Renal cortical epithelial cell (primary cell): ENCODE measurements around the gene PHLDA1. TPM values are rescaled to one million over a fixed set of nuclear protein-coding genes. Genes with fewer than 3 reads are reported as not detected.
"Not testable (repeated sequence)": the region's sequence is repeated elsewhere in the genome, so short reads cannot be mapped to it uniquely, and the experiment has no call there.

ENCODE experiments used
- DNase-seq: peaks from one replicate; pipeline ENCODE4 v3.0.0-alpha.2; 2011; ENCODE audit warnings: low read depth
- total RNA-seq: library from RNA; depleted of rRNA; stranded (reverse); fragments of >200 nt; gene quantifications from 2 replicates; pipeline ENCODE4 v1.2.3, GENCODE V29; 2014

Gene PHLDA1
- total RNA-seq, 1 donor from 2014 or later, result 68.7 TPM

DNA sequence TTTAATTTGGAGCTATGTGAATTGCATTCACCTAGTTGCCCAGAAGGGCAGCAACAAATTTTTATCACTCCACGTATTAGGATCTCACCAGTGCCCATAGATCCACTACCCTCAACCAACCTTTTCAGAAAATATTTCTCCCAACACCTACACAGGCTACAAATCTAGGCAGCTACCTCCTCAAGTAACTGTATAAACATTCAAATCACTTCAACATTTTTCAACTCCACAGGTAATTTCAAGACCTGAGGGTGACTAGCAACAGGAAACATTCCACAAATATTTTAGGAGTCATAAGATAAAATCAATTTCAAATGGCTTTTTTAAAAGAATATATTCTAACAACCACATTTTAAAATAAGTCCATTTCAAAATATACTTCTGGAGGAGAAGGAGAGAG is 12.9 kb downstream of the PHLDA1 start:
- DNase-seq, result peak; percentile 67

DNA sequence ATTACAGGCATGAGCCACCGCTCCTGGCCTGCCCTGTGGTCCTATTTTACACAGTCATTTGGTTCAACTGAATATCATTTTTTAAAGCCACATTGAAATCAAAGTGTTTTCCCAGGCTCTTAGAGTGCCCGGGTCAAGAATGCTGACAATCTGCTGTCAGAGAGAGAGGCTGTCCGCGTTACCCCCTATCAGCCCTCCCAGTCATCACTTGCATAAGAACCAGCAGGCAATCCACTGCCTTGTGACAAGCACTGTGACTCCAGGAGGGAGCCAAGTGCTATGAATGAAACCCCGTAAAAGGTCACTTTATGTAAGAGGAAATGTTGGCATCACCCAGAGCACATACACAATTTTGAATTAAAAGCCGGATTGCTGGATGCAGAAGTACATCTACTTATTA is 13.5 kb downstream of the PHLDA1 start:
- peak; percentile 88 for DNase-seq

DNA sequence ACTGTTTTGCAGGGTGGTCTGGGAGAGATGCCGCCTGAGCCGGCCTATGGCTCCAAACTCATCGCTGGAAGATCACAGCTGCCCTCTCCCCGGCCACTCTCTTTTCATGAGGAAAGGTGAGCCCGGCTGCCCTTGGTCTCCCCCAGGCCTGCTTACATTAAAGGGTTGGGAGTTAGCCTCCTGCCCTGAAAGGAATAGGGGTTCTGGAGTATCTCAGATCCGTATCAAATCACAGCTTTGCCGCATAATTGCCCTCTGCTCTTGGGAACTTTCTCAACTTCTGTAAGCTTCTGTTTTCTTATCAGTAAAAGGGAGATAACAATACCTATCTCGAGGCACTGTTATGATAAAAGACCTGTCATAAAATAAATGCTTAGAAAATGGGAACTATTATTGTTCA is 17.6 kb downstream of the PHLDA1 start:
- DNase-seq, result no peak

DNA sequence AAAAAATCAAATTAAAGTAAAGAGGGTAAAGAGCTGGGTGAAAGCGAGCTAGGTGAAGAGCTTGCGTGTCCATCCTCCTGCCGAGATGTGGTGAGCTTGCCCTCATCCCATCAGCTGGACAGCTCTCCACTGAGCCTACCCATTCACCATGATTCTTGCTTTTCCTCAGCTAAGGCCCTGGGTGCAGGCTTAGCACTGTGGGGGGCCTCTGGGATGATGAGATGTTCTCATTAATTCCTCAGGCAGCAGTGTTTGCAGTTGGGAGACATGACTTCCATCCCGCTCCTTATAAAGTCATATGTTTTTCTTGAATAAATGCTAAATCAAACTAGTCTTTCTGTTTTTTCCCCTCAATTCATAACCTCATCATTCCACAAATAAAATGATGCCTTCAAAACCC is 18.0 kb downstream of the PHLDA1 start:
- DNase-seq, result no peak

DNA sequence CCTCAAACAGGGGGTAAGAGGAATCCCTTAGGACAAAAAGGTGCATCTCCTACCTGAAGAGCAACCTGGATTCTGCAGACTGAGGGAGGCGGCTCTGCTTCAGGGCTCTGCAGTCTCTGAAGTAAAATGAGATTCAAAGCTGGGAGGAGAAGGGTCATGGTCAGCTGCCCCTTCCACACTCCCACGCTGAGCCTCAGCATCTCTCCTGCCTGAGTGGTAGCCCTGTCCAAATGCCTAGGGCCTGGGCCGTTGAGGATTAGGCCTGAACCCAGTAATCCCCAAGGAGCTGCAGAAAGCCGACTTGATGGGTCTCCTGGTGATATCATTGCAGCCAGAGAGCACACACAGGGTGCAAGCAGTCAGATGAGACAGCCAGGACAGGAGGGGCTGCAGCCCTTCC is 18.9 kb downstream of the PHLDA1 start:
- DNase-seq, result no peak

DNA sequence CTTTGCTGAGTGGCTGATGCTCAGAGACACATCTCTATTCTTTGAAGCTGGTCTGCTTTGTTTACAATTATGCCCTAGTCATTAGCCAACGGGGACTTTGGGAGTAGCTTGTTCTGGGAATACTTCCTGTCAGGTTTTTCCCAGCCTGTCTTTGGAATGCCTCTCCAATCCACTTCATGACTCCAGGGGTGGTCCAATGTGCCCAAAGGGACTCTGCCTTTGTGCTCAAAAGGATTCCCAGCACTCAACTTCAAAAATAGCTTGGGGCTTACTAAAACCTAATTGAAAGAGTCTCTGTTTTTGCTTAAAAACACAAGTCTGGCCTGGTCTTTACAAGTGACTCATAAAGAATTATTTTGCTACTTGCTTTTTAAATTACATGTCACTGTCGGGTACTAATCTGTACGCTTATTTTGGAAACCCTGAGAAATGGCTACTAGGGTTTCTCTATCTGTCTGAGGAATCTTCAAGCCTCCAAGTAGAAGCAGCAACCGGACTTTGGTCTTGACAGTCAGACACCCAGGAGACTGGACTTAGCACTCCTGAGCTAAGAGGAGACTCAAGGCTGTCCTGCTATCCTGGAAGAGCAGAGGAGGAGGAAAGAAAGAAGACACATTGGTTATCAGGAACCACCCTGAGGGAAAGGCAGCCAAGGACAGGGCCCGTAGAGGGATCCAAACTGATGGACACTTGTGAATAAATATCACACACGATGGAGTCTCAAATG is 20.7 kb downstream of the PHLDA1 start:
- DNase-seq, result no peak

DNA sequence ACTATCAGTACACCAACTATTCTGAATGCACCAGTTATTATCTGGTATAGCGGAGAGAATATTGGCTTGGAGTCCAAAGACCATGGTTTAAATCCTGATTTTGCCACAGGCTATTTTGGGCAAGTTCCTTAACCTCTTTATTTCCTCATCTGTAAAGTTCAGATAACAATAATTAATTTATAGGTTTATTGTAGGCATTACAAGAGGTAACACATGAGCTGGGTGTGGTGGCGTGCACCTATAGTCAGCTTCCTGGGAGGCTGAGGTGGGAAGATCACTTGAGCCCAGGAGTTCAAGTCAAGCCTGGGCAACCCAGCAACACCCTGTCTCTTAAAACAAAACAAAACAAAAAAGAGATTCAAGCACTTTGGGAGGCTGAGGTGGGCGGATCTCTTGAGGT is 23.1 kb downstream of the PHLDA1 start:
- DNase-seq, result no peak

DNA sequence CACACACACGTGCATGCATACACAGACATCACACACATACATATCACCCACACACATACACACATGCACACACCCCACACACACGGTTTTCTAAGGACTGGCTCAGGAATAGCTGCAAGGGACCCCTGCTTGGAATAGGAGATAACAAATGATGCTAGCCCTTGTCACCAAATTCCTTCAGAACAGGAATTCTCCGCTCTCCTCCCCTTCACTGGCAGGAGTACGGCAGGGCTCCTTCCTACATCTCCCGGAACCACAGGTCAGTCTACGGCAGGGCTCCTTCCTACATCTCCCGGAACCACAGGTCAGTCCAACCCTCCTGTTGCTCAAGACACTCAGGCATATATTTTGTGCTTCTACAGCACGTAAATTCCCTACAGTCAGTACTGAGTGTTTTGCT is 23.9 kb downstream of the PHLDA1 start:
- DNase-seq, result no peak

DNA sequence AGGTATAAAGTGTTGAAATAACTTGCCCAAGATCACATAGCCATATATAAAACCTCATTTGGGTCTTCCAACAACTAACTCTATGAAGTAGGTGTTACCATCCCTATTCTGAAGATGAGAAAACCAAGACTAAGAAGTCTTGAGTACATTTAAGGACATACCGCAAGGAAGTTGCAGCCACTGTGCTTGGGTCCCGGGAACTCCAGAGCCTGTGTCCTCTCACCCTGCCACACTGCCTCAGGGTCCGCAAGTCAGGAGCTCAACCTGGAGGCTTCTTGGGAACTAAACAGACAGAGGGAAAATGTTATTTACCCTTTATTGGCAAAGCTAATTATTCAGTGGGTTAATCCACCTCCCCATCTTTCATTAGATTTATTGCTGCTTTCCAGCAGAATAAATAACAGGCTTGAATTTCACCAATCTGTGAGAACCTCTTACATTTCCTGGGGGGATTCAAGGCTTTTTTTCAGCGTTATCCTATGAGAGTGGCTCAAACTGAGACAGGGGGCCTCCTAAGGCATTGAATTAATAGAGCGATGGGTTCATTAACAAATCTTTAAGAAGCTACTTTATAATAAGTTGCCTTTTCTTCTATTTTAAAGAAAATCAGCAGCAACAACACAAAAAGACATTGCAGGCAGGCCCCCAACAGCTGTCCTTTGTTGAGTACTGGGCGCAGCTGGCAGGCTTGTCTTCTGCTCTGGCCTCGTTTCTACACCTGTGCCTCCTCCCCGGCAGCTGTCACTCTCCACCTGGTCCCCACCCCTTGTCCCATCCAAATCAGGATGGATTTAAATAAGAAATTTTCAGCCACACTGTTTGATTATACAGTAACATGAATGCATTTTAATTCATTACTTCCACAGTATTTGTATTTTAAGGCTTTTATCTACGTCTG is 25.3 kb downstream of the PHLDA1 start:
- DNase-seq, result no peak

DNA sequence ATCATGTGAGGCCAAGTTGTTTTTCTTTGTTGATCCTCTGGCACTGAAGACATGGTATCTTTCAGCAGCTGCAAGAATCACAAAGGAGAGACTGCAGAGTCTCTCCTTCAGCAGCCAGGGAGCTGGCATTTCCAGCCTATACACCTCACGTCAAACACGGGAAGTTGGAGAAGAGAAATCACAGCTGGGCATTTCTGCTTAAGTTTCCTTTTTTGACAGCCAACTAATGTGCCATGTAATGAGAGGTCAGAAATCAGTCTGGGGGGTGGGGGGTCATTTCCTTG is 28.3 kb downstream of the PHLDA1 start:
- no peak for DNase-seq

DNA sequence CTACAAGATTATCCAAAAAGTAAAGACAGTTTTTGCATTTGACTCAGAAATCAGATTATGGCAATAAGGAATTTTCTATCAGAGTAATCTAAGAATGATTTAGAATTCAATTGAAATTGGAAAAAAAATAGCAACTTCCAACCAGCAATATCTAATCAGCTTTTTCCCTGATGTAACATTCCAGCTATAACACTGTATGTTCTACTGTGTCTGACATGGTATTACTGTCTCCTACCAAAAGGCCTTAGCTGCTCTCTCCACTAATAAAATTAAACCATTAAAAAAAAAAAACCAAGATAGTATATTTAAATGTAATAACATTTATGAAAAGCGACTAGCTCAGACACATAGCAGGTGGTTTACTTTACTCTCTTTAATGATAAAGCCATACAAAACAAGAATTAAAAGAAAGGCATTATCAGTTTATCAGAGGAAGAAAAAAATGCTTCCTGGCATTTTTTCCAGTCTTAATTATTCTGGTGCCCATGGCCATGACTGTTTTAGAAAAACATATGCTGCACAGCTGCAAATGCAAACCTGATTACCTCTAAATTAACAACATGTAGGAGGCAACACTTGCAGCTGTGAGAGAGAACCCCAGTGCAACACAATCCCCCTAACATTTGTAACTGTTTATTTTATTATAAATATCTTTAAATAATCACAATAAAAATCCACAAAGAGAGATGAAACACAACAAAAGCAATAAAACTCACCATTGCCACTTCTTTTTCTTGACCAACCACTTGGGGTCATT is 28.8 kb downstream of the PHLDA1 start:
- DNase-seq, result no peak

DNA sequence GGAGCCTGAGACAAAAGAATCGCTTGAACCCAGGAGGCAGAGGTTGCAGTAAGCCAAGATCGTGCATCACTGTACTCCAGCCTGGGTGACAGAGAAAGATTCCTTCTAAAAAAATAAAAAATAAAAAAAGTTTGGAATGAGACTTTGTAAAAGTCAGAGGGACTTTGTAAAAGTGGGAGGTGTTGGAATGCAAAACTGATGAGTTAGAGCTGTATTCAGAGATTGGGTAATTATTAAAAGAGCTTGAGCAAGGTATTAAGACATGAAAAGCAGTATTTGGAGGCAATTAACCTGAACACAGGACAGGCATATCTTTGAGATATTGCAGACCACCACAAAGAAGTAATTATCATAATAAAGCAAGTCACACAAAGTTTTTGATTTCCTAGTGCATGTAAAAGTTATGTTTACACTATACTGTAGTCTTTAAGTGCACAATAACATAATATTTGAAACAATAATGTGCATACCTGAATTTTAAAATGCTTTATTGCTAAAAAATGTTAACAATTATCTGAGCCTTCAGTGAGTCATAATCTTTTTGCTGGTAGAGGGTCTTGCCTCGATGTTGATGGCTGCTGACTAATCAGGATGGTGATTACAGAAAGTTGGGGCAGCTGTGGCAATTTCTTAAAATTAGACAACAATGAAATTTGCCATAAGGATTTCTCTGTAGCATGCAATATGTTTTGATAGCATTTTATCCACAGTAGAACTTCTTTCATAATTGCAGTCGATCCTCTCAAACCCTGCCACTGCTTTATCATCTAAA is 33.1 kb downstream of the PHLDA1 start:
- peak; percentile 81 for DNase-seq

DNA sequence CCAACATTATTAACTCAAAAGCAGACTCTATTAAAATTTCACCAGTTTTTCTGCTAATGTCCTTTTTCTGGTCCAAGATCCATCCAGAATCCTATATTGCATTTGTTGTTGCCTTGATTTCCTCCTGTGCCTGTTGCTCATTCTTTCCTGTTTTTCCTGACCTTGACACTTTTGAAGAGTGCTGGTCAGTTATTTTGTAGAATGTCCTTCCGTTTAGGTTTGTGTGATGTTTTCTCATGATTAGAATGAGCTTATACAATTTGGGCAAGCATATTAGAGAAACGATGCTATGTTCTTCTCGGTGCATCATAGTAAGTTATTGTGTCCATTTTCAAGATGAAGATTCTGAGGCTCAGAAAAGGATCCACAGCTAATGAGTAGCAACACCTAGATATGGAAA is 33.9 kb downstream of the PHLDA1 start:
- no peak for DNase-seq

DNA sequence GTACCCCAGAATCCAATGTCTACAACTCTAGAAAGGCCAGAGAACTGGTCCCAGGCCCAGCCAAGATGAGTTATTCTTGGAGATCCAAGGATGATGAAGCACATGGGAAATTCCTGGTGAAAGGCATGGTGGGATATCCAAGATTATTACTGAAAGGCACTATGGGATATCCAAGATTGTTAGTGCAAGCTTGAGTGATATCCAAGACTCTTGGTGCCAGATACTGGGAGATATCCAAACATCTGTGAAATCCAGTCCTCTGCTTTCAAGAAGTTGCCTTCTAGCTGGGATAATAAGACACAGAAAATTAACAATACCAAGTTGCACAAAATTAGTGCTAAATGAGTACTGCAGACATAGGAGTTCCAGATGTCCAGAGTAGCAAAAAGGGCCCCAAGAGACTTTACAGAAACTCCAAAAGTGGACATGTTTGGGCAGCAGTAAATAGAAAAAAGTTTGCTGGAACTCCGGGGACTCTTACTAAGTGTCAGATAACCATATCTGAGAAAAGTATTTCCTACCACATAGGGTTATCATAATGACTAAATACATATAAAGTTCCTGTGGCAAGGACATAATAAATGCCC is 34.6 kb downstream of the PHLDA1 start:
- DNase-seq, result no peak

DNA sequence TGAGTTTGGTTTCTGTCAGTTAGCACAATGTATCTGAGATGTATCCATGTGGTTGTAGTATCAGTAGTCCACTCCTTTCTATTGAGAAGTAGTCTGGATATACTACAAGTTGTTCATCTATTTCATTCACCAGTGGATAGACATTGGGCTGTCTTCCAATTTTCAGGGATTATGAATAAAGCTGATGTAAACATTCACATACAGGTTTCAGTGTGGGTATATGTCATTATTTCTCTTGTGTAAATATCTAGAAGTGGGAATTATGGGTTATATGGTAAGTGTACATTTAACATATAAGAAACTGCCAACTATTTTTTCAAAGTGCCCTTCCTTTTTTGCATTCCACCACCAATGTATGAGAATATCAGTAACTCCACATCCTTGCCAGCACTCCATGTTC is 35.9 kb downstream of the PHLDA1 start:
- no peak for DNase-seq

DNA sequence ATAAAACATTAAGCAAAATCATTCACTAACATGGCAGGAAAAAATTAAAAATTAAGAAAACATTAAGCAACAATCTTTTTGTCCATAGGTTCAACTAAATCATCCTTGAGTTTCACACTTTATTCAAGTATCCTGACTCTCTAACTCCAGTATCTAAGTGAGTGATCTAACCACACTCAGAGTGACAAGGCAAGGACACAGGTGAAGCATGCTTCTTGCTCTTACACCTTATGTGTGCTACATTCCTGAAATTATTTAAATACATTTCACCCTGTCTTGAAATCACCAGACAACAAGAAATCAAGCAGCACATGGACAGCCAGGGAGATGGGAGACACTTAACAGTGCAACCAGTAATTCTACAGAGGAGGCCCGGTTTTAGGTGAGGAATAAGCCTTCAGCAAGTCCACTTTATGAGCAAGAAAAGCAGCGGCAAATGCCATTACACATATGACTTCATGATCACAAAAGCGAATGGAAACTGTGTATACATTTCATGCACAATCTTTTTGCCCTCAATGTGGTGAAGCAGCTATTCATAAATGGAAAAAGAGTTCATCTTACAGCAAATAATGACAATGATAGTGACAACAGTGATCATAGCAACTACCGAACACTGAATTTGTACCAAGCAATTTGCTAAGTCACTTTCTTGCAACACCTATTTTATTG is 37.4 kb downstream of the PHLDA1 start:
- DNase-seq, result peak; percentile 35

DNA sequence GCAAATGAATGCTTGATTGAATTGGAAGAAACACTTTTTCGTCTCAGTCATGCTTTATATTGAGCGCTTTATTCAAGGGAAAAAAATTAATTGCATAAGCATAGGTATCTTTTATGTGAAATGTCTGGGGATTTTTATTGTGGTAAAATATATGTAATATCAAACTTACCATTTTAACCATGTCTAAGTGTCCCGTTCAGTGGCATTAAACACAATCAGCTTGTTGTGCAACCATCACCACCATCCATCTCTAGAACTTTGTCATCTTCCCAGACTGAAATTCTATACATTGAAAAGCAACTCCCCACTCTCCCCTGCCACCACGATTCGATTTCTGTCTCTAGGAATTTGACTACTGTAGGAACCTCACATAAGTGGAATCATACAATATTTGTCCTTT is 39.8 kb downstream of the PHLDA1 start:
- no peak for DNase-seq

DNA sequence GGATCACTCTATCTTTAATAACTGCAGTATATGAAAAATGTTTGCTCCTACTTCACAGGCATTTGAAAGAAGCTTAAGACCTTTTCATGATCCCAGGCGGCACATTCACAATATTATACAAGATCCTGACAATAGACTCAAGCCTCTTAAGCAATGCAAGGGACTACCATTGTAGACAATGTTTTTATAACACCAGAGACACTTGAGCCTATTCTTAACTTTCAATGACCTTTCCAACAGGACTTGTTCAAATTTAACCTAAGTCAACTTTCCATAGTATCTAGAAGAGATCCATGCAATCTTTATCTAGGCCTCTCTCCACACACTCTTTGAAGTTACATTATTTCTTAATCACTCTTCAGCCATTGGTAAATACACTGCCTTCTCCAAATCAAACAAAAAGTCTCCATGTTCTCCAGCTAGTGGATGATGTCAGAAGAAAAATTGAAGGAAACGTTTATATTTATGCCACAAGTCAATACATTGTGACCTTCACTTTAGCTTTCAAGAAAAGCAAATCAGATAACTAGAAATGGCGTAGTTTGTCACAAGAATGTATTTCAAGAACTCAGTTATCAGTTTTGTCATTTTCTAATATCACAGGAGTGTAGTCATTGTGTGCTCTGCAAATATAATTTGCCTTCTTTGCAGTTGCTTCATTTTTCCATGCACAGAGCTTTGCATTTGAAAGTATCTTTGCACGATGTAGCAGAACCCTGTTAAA is 41.2 kb downstream of the PHLDA1 start:
- no peak for DNase-seq

DNA sequence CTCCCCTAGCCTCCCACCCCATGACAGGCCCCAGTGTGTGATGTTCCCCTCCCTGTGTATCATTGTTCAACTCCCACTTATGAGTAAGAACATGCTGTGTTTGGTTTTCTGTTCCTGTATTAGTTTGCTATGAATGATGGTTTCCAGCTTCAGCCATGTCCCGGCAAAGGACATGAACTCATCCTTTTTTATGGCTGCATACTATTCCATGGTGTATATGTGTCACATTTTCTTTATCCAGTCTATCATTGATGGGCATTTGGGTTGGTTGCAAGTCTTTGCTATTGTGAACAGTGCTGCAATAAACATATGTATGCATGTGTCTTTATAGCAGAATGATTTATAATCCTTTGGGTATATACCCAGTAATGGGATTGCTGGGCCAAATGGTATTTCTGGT is 43.9 kb downstream of the PHLDA1 start:
- not testable (repeated sequence) for DNase-seq

DNA sequence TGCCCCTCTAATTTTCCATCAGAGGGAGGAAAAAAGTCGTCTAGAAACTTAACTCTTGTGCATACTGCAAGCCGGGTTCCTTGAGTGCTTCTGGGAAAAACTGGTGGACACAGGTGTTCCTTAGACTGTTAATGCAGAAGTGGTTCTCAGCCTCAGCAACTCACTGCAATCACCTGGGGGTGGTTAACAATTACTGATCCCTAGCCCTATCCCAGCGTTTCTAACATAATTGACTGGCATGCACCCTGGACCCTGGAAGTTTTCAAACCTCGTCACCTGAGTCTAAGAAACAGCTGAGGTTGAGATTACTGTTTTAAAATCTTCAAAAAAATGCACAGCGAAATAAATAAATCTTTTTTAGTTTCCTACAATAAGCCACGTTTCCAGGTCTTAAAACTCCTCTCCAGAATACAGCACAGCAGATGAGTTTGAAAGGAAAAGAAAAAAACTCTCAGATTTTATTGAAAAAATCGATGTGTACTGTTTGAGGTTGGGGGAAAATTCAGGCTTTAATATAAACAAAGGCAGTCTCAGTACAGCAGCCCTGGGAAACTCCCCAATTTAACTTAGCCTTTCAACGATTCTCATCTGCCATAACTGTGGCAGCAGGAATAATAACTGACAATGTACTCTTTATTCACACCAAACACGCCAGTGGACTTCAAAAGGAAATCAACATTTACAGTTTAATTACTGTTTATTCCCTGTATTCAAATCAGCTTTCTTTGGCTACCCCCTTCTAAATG is 45.4 kb downstream of the PHLDA1 start:
- peak; percentile 45 for DNase-seq
